ENCODE data around the gene FBF1.

The FBF1 gene

DNA sequence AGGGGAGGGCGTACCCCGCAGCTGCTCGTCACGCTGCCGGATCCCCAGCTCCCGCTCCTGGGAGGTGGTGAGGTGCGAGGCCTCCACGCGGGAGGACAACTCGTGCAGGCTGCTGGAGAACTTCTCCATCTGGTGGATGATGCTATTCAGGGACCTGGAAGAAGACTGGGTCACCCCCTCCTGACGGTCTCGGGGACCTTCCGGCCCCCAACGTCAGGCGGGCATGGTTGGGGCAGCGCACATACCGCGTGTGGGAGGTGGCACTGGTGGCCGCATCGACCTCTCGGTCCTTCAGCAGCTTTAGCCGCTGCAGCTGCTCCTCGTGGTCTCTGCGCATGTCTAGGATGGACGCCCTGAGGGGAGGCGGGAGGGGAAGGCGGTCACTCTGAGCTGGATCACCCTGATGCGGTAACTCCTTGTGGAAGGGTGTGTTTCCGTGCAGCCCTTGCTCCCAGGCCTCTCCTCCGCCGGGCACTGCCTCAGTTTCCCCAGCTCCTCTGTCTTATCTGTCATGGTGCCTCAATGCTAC lies 22.9 kb downstream of the FBF1 start:
- no peak for DNase-seq (ENCODE audit: low read depth in 2 of 2, low spot score in 1 of 2)

DNA sequence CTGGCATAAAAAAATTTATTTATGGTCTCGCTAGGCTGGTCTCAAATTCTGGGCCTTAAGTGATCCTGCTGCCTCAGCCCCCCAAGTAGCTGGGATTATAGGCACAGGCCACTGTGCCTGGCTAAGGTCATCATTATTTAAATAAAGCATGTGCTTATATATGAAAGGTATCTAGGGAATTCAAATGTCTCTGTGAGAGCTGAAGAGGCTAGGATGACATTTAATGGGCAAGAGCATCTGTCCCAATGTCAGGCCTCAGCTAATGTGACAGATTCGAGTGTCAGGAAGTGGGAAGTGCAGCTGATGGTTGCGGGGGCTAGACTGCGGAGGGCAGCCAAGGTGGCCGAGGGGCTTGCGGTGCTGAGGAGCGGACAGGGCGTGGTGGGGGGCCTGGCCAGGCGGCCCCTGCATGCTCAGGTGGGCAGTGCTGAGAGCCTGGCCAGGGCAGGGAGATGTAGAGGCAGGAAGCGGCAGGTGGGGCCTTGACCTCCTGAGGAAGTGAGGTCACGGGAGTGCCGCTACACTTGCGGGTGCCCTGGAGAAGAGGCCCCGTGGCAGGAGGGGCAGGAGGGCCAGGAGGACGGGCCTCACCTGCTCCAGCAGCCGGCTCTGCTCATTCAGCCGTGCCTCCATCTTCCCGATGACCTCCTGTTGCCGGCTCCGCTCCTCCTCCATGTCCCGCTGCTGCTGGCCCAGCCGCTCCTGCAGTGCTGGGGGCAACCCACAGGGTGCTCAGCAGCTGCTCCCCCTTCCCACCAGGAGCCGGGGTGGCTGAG lies 23.5 kb downstream of the FBF1 start:
- no peak for DNase-seq (ENCODE audit: low read depth in 2 of 2, low spot score in 1 of 2)

DNA sequence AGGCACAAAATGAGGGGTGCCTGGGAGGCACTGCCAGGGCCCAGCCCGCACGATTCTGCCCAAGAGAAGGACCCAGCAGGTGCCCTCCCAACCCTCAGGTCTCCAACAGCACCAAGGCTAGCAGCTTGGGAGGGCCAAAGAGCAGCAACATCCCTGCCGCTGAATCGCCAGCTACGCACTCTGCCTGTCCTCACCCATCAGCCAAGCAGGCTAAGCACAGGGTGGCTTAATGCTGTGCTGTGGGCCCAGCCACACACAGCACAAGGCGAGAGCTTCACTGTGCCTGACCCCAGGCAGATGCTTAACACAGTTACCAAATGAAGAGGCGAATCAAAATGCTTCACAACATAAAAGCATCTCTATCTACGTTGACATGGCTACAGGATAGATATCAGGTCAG lies 25.6 kb downstream of the FBF1 start:
- no peak for DNase-seq (ENCODE audit: low read depth in 2 of 2, low spot score in 1 of 2)

DNA sequence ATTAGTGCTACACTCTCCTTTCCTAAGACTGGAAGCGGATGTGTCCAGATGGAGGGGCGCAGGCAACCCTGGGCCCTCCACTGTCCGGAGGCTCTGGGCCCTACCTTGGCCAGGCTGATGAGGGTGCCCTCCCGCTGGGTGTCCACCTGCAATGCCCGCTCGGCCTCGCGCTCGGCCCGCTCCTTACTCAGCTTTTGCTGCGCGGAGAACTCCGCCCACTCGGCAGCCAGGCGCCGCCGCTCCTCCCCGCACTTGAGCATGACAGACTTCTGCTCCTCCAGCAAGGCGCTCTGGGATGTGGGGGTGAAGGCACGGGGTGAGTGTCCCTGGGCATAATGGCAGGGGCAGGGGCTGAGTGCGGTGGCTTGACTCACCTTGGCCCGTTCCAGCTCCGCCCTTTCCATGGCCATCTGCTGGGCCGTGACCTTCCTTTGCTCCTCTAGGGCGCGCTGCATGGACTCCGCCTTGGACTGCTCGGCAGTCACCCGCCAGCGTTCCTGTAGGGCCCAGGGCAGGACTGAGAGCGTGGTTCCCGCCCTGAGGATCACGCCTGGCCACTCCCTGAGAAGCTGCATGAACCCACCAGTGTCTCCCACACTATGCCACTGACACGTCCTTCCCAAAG lies 26.1 kb downstream of the FBF1 start:
- no peak for DNase-seq (ENCODE audit: low read depth in 2 of 2, low spot score in 1 of 2)

DNA sequence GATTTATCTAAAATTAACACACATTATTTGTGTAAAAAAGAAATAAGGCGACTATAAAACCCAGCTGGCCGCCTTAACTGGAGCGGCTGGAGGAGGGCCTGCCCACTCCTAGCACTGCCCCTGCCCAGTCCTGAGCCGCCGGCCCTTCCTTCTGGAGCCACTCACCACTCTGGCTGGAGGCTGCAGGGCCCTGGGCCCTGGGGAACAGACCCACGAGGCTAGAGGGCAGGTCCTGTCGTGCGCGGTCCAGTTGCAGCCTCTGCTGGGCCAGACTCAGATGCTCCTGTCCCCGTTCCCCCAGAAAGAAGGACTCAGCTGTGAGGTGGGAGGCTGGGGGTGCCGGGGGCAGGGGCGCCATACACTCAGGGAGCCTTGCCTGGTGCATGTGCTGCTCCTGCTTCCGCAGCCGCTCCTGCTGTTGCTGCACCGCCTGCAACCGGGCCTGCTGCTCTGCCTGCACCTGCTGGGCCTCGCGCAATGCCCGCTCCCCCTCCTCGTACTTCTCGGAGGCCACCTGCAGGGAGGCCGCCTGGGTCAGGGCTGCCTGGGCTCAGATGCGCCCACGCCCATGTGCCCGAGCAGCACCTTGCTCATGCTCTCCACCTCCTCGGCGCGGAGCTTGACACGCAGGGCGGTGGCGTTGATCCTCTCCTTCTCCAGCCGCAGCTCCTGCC lies 27.2 kb downstream of the FBF1 start:
- no peak for DNase-seq (ENCODE audit: low read depth in 2 of 2, low spot score in 1 of 2)

DNA sequence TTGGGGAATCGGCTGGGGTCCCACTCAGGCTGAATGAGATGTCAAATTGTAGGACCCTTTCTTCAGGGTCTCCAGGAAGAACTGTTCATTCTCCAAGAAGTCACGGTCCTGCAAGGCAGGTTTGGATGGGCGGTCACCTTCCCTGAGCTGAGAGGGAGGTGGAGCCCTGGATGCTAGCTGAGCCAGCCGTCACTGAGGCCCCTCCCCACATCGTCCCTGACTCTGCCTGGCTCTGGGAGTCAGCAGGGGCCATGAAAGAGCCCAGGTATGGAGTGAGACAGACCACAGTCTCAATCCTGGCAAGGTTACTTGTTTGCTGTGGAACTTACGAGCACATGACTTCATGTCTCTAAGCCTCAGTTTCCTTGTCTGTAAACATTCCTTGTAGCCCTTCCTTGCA lies 30.1 kb downstream of the FBF1 start:
- DNase-seq (ENCODE audit: low read depth in 2 of 2, low spot score in 1 of 2), result no peak

DNA sequence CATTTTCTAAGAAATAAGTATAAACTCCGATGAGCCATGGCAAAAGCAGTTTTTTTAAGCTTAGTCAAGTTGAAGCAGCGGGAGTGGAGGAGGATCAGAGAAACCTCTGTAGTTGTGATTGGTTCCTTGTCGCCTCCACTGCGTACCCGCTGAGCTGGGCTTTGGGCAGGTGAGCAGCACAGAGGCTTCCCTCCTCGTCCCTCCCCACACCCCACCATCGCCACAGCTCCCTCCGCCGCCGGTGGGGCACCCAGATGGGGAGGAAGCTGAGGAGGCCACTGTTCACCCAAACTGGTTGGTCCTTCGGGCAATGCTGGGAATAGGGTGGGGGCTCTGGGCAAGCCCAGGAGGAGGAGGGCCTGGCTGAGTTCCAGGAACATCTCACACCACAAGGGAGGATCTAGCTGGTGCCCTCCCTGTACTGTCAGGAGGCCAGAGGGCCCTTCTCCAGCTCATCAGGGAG lies 31.0 kb downstream of the FBF1 start:
- no peak for DNase-seq (ENCODE audit: low read depth in 2 of 2, low spot score in 1 of 2)

DNA sequence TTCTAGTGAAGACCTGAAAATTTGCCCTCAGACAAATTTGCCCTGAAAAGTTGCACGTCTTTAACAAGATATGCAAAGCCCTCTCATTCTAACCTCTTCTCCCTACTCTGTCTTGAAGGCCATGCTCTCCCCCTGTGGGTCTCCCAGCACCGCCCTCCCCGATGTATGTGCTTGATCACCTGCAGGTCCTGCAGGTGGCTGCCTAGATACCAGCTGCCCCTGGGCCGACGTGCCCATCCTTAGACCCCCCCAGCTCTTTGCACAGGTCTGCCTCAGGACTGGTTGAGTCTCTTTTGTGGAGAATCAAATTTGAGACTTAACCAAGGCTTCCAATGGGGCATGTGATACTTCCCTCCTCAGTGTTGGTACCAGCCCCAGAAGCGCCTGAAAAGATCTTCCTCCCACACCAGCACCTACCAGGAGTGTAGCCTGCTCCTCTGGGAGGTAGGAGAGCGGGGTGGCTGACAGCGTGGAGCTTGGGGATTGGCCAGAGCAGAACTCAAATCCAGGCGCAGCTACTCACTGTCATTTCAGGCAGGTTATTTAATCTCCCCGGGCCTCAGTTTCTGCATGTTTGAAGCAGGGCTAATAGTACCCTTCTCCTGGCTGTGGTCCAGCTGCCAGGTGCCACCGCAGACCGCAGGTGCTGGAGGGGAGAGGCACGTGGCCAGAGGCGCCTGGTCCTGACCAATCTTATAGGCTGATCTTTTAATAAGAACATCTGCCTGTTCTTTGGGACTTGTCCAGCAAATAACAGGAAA lies 31.6 kb downstream of the FBF1 start:
- no peak for DNase-seq (ENCODE audit: low read depth in 2 of 2, low spot score in 1 of 2)

DNA sequence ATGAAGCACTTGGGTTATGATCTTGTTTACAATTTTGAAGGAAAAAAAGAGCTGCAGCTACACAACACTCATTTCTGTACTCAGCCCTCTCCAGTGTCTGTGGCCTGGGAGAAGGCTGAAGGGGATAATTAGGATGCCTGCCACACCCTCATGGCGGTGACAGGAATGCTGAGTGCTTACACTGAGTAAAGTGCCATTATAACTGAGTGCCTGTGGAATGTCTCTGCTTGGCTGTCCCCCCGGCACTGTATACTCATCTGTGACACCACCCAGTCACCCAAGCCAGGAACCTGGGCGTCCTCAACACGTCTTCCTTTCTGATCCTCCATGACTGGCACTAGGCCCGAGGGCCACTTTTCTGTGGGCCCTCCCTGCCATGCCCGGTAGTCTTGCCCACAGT lies 32.6 kb downstream of the FBF1 start:
- no peak for DNase-seq (ENCODE audit: low read depth in 2 of 2, low spot score in 1 of 2)

DNA sequence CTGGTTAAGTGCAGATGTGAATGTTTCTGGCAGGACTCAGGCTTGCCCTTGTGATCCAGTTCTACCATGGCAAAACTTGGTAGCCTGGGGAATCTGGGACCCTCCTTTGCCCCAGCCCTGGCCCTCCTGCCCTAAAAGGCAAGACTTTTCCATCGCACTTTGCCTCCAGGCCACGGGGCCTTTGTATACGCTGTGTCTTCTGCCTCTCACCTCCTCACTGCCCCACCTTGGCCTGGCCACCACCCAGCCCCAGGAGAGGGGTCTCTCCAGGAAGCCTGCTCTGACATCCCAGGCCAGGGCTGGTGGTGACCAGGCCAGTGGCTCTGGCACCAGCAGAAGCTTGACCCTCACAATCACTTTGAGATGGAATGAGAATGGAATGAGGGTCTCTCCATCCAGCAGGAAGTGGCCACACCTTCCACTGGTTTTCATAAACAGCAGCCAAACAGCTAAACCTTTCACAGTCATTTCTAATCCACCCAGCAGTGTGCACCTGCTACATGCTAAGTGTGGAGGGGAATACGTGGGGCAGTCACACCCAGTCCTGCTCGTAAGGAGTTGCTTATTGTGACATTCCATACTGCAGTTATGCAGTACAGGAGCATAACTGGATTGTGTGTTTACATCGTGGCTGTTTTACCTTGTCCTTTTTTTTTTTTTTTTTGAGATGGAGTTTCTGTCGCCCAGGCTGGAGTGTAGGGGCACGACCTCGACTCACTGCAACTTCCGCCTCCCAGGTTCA lies 34.5 kb downstream of the FBF1 start:
- DNase-seq (ENCODE audit: low read depth in 2 of 2, low spot score in 1 of 2), result no peak

DNA sequence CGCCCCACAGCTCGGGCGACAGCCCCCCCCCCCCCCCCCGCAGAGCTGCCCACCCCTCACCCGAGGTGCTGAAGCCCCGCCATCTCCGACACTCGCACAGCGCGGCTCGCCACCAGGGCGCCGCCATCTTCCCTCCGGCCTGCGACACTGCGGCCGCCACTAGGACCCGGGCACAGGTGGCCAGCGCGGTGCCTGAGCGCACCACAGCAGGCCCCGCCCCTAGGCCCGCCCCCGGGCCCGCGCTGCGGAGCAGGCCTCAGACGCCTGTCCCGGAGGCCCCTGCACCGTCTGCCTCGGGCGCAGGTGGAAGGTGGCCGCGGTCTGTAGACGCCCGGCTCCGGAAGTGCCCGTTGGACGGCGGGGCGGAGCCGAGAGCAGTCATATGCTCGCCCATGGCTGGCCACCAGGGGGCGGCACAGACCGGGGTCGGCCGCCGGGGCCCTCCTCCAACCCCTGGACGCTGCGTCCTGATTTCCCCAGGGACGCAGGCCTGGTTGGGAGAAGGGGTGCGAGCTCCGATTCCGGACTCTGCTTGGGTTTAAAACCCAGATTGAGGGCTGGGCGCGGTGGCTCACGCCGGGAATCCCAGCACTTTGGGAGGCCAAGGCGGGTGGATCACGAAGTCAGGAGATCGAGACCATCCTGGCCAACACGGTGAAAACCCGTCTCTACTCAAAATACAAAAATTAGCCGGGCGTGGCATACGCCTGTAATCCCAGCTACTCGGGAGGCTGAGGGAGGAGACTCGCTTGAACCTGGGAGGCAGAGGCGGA lies 35.9 kb downstream of the FBF1 start, which contains the start of gene MRPL38:
TSS of gene MRPL38 (minus strand) at position 136 of the 773 bp plus-strand sequence. CDS start at position 127, 9 bp downstream.
- DNase-seq (ENCODE audit: low read depth in 2 of 2, low spot score in 1 of 2), result peak; percentile 81

DNA sequence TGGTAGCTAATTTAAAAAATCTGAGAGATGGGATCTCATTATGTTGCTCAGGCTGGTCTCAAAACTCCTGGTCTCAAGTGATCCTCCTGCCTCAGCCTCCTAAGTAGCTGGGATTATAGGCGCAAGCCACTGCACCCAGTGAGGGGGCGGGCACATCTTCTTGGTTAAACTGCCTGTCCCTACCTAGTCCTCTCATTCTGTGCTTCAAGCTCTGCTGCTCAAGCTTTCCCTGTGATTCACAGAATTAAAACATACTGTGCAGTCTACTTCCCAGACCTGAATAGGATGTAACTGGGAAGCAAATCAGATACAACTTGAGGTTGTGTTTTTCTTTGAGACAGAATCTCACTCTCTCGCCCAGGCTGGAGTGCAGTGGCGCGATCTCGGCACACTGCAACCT lies 38.4 kb downstream of the FBF1 start:
- DNase-seq (ENCODE audit: low read depth in 2 of 2, low spot score in 1 of 2), result no peak

DNA sequence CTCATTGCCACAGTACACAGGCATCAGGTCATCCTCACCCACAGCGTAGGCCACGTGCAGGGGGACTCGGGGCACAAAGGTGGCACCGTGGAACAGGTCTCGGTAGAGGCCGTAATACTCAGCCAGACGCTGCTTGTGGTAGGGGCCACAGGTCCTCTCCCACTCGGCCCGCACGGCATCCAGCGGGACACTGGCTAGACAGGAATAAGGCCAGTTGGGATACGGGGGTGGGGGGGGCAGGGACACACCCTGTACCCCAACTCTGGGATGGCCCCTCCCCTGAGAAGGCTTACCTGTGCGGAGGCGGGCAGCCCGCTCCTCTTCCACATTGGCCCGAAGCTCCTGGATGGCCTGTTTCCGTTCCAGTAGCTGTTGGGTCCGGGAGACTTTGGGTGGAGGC lies 39.1 kb downstream of the FBF1 start:
- DNase-seq (ENCODE audit: low read depth in 2 of 2, low spot score in 1 of 2), result no peak

DNA sequence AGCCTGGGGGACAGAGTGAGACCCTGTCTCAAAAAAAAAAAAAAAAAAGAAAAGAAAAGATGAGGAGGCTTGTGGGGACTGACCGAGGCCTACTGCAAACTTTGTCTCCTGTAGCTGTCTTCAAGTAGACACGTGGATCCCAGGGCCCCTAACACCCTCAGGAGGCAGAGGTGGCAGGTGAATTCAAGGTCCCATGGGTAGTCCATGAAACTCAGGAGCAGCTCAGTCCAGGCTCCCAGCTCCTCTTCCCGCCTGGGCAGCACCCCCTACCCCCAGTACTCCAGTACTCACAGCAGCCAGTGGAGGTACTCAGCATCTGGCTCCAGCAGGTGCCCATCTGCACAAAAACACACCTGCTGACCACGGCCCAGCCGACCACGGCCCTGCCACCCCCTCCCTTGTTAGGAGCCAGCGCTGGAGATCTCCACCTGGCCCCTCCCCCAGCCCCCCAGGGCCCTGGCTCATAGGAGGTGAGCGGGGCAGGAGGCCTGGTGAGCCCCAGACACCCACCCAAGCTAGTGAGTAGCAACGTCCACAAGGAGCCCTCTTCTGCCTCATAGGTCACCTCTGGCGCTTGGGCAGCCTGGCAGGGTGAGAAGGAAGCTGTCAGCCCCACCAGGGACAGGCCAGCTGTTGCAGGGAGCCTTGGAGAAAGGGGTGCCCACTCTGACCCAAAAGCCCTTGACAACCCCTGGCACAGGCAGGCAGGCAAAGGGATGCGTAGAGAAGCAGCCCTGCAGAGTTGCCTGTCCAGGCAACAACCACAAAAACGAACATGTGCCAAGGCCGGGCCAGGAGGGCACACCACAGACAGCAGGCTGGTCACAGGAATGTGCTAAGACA lies 39.9 kb downstream of the FBF1 start:
- DNase-seq (ENCODE audit: low read depth in 2 of 2, low spot score in 1 of 2), result no peak

DNA sequence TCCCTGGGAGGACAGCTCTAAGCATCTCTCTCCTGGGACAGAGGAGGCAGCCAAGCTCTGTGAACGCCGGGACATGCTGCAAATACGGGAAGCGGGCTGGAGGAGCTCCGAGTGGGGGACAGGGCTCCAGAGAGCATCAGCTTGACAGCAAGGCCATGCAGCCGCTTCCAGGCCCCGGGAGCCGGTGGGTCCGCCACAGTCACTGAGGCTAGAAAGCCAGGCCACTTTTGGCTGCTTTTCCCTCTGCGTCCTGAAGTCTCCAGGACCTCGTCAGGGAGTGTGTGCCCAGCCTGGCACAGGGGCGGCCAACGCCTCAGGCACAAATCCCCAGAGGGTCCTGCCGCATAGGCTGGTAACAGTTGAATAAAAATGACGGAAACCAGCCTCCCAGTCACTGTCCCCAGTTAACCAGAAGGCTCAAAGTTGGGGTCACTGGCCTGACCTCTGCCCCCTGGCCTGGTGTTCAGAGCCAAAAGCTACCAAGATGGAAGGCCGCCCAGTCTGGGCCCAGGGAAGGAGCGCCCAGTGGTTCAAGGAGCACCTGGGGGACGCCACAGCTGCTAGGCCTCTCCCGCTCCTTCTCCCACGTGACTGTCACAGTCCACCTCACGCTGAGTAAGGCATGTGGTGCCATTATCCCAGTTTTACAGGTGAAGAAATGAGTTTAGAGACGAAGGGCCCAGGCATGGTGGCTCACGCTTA lies 40.9 kb downstream of the FBF1 start:
- no peak for DNase-seq (ENCODE audit: low read depth in 2 of 2, low spot score in 1 of 2)

DNA sequence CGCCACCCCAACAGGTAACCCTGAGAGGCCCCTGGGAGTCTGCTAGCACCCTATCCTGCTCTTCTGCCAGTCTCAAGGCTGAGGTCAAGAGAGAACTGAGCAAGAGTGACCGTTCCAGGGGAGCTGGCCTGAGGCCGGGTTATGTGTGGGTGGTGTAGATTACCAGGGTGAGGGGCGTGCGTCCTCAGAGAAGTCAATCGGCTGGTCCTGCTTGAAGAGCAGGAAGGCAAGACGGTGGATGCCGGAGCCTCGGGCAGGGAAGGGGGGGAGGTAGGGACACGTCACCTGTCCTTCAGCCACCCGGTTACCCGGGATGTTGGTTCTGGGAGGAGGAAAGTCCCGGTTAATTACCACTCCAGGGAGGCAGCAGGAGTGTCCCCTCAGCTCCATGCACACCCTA lies 41.5 kb downstream of the FBF1 start:
- DNase-seq (ENCODE audit: low read depth in 2 of 2, low spot score in 1 of 2), result no peak

DNA sequence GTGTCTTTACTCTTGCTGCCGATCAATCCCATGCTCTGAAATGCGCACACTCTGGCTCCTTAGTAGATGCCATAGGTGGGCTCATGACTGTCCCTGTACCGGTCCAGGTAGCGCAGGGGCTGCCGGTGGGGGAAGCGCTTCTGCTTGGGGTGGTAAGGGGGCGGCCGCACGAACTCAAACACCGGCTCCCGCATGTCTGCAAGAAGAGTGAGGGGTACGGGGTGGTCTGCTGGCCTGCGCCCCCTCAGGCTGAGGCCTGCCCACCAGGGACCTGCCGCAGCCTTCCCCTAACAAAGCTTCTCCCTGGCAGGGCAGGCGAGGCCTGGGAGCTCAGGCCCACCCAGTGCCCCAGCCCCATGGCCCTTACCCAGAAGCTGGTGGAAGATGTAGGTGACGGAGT lies 42.1 kb downstream of the FBF1 start:
- DNase-seq (ENCODE audit: low read depth in 2 of 2, low spot score in 1 of 2), result no peak

DNA sequence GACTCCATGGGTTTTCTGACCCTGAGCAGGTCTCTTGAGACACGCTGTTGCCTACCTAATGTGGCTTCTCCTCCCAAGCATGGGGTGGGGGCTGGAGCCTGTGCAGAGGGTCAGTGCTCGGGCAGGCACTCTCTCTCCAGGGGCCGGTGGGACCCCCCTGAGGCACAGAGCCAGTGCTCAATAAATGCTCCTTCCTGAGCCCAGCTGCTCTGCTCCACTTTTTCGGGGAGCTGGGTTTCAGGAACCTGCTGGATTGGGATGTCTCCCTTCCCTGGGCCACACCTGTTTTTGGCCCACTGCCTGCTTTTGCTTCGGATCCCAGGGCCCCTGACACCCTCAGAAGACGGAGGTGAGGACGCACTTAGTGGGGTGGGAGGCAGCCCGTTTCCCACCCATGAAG lies 42.8 kb downstream of the FBF1 start:
- no peak for DNase-seq (ENCODE audit: low read depth in 2 of 2, low spot score in 1 of 2)

Data from stimulated activated CD8-positive, alpha-beta memory T cell treated with anti-CD3 and anti-CD28 coated beads, Interleukin-4, amount 100 ng/mL, for 1 hour (primary cell).